NCI-H146 (cell line): ENCODE data around the gene RHCG.
"Not testable (repeated sequence)": the region's sequence is repeated elsewhere in the genome, so short reads cannot be mapped to it uniquely, and the experiment has no call there.

Source experiments
- DNase-seq: peaks from one replicate; lab custom pipeline; 2025; lab: John Stamatoyannopoulos, UW

The RHCG gene

GRCh38 chr15:89477411-89478242 lies 18.8 kb downstream of the RHCG start:
- DNase-seq, result no peak

- no peak for DNase-seq
Measured at GRCh38 chr15:89475661-89476060, 20.7 kb downstream of the RHCG start.

- DNase-seq, result peak; percentile 42
Measured at GRCh38 chr15:89472785-89473256, 23.6 kb downstream of the RHCG start.

DNA sequence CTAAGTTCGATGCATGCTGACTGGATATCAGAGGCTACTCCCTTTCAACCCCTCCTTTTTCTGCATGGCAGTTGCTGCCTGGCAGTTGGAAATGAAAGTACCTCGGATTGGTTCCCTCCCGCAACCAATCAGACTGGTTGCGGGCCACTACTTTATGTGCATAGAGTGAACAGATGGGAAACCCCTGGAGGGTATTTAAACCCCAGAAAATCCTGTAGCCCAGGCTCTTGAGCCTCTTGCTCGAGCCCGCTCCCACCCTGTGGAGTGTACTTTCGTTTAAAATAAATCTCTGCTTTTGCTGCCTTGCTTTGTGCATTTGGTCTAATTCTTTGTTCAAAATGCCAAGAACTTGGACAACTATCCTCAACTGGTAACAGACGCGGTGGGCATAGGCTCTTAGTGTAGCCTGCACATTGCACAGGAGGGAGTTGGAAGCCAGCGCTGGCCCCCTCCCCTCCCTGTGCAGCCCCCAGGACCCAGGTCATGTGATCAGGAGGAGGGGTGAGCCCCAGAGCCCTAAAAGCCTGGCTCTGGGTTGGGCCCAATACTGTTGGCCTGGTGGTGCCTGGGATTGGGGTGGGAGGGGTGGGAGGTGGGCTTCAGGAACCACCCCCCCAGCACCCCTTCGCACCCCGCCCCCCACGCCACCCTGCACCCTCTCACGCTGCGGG lies 26.8 kb downstream of the RHCG start:
- no peak for DNase-seq

DNA sequence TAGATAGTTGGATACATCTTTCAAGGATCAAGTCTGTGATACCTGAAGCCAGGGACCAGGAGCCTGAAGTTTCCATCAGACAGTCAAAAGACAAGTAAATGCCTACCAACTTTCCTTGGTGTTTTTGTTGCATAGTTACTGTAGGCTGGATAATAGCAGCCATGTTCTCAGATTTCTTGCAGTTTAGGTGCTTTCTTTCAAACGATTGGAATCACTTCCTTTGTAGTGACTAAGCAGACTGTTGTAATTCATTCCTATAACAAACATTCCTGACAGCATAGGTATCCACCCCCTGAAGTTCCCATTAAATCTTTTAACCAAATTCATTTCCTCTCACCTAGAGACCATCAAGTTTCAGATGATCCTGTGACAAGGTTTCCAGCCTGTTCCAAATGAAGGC lies 27.6 kb downstream of the RHCG start:
- DNase-seq, result not testable (repeated sequence)

DNA sequence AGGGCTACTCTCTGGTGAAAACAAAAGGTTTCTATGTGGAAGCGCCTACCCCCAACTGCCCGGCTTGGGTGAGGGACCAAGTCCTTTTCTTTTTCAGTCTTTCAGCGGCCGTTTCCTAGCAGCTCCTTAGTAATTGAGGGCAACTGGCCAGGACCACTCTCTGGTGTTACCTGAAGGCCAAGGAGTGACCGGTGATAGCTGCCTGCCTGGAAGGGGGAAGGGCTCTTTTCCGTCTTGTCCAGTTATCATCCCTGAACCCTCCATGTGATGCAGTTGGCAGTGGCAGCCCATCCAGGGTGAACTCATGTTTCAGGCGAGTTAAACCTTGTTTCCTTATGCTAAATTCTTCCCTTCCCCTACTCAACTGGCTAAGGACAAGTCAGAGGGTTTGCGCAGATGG lies 33.3 kb downstream of the RHCG start:
- no peak for DNase-seq

GRCh38 chr15:89462198-89462912 lies 34.0 kb downstream of the RHCG start:
- peak; percentile 30 for DNase-seq

GRCh38 chr15:89461386-89461785 lies 35.0 kb downstream of the RHCG start:
- DNase-seq, result no peak

DNA sequence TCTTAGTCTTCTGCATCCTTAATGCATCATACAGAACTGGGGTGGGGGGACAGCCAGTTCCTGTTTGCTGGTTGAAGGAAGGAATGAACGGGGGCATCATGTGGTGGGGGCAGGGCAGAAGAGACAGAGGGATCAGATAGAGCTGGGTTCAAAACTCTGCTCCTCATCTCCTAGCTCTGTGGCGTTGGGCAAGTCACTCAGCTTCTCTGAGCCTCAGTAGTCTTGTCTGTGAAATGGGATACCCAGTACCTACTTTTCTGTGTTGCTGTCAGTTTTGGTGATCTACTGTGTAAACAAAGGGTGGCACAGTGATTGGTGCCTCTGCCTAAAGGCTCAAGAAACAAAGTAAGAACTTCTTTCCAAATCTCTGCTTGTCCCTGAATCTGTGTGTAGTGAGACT lies 36.3 kb downstream of the RHCG start:
- DNase-seq, result no peak

DNA sequence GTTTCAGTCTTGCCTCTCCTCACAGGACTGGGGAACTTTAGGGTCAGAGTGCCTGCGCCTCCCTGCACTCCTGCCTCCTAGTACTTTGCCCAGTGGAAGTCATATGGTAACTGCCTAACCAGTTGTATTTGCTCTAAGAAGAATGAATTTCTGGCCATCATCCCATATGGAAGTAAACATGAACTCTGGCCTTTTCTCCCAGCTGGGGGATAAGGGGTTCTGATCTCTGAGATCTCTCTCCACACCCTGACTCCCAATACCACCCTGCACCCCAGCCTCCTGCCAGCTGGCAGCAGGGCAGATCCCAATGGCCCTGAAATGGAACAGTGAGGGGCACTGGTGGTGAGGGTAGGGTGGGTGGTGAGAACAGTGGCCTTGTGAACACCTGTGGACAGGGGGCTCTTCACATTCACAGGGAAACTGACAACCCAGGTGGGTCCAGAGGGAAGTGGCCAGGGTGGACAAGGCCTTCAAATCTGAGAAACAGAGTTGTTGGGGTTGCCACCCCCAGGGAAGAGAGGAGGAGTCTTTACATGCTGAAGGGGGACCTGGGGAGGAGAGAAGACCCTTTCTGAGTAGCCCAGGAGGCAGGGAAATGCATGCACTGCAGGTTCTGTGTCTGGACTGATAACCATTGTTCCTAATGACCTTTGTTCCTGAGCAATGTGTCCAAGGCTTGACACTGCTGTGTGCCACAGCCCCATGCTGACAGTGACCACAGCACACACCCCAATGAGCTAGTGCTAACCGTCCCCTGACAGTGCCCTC lies 36.9 kb downstream of the RHCG start:
- no peak for DNase-seq

GRCh38 chr15:89458440-89458839 lies 37.9 kb downstream of the RHCG start:
- no peak for DNase-seq

- peak; percentile 14 for DNase-seq
Measured at GRCh38 chr15:89457086-89457485, 39.3 kb downstream of the RHCG start.

GRCh38 chr15:89455535-89455934 lies 40.8 kb downstream of the RHCG start:
- peak; percentile 79 for DNase-seq

- DNase-seq, result no peak
Measured at GRCh38 chr15:89452330-89452836, 44.0 kb downstream of the RHCG start.

DNA sequence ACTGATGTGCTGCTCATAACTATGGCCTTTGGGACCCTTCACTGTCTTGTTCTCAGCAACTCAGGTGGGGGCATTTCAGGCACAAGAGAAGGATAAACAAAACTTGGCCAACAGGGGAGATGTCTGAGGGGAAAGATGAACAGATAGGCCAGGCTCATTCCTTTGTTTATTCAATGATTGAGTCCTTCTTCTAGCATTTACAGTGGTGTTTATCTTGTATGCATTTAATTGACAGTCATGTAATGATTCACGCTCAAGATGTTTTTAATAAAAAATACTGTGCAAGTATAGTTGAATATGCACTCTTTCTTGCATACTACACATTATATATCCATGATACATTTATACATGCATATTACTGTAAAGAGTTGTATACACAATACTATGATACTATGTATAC lies 44.5 kb downstream of the RHCG start:
- DNase-seq, result no peak

GRCh38 chr15:89450076-89451006 lies 46.0 kb downstream of the RHCG start:
- no peak for DNase-seq

DNA sequence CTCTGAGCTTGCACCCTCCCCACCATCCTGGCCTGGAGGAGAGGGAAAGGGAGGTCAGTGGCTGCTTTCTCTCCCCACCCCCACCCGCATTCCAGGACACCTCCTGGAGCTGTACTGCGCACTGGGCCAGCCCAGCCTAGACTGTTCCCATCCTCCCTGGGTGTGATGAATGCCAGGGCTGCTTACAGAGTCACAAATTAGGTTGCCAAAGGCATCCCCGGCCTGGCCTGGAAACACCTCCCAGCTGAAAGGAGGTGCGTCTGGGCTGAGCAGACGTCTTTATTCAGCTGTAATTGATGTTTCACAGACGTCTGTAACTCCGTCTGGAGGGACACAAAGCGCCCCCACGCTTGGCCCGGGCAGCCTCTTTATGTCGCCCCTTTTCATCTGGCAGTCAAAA lies 47.6 kb downstream of the RHCG start:
- DNase-seq, result no peak

DNA sequence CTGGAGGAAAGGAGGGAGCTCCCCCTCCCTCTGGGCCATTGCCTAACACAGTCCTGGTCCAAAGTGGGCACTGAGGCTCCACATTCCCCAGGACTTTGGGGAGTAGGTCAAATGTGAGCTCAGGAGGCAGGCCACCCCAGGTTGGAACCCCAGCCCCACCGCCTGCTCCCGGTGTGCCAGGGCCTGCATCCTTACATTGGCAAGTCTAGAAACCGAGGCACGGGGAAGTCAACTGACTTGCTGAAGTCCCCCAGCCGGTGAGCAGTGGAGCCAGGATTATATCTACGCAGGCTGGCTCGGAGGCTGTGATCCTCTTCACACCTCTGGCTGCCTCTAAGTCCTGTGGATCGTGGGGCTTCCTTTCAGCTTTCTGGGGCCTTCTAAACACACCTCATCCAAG lies 48.7 kb downstream of the RHCG start:
- no peak for DNase-seq

- no peak for DNase-seq
Measured at GRCh38 chr15:89446255-89446891, 50.0 kb downstream of the RHCG start.

DNA sequence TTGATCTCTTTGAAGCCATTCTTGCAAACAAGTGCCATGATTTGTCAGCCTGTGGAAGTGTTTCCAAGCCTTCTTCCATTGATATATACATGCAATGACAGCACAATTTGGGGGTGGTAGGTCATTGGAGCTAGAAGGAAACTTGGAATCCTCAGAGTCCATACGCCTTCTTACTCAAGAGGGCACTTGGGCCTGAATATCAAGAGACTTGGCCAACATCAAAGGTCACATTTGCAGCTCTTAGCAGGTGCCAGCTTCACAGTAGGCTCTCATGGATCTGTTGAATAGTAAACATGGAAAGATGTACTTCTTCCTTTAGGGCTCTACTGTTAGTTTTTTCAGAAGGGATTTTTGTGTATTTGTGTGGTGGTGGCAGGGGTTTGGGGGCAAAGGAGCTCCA lies 50.9 kb downstream of the RHCG start:
- DNase-seq, result no peak
